Sigmoid colon (tissue), 4 donors: ENCODE data around the gene CMTM2.
"Not testable (repeated sequence)": the region's sequence is repeated elsewhere in the genome, so short reads cannot be mapped to it uniquely, and the experiment has no call there.

Experiments used
- EP300 ChIP-seq, 4 donors: sonication (generic); formaldehyde crosslinking; IDR thresholded peaks; one replicate each; pipeline ENCODE4 v1.6.1; 2017; ENCODE audit warnings: antibody characterized with exemption in 4 of 4
- POLR2A ChIP-seq, 2 donors: fragments of 450-650 bp; IDR thresholded peaks; one replicate each; pipeline ENCODE4 v1.6.1; 2016; ENCODE audit warnings: antibody characterized with exemption in 2 of 2, mild to moderate bottlenecking in 2 of 2, moderate library complexity in 2 of 2
- TF ChIP-seq, protein P1 (sequence below), 4 experiments: fragments of 450-650 bp in 3 of 4; fragments of 200-600 bp in 1 of 4; IDR thresholded peaks; one replicate each; pipeline ENCODE4 v1.5.1; 2016 to 2019; ENCODE audit warnings: antibody characterized with exemption in 4 of 4, mild to moderate bottlenecking in 3 of 4, moderate library complexity in 2 of 4

DNA sequence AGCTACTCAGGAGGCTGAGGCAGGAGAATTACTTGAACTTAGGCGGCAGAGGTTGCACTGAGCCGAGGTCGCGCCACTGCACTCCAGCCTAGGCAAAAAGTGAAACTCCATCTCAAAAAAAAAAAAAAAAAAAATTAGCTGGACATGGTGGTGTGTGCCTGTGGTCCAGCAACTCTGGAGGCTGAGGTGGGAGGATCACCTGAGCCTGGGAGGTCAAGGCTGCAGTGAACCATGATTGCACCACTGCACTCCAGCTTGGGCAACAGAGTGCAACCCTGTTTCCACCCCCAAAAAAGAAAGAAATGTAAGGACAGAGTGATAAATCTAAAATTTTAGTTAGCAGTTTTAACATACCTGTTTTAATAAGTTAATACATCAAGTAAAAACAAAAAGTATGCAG lies 17.3 kb downstream of the CMTM2 start:
- TF ChIP-seq, protein P1, sequence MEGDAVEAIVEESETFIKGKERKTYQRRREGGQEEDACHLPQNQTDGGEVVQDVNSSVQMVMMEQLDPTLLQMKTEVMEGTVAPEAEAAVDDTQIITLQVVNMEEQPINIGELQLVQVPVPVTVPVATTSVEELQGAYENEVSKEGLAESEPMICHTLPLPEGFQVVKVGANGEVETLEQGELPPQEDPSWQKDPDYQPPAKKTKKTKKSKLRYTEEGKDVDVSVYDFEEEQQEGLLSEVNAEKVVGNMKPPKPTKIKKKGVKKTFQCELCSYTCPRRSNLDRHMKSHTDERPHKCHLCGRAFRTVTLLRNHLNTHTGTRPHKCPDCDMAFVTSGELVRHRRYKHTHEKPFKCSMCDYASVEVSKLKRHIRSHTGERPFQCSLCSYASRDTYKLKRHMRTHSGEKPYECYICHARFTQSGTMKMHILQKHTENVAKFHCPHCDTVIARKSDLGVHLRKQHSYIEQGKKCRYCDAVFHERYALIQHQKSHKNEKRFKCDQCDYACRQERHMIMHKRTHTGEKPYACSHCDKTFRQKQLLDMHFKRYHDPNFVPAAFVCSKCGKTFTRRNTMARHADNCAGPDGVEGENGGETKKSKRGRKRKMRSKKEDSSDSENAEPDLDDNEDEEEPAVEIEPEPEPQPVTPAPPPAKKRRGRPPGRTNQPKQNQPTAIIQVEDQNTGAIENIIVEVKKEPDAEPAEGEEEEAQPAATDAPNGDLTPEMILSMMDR (IDR thresholded peaks at IDR 0.05): not testable (repeated sequence)
- TF ChIP-seq EP300, POLR2A (IDR thresholded peaks at IDR 0.05): not testable (repeated sequence)
